HepG2 (cell line): ENCODE data around the gene RPL11. TPM values are rescaled to one million over a fixed set of nuclear protein-coding genes. Genes with fewer than 3 reads are reported as not detected.
A peak's percentile ranks its signal among the peaks of the same experiment; 100 is the strongest.

Source experiments
- ATAC-seq: fragments of 200-7000 bp; cut with Tn5 transposase; 3 replicates; pipeline ENCODE4 v1.9.1; 2020; ENCODE audit warnings: mild to moderate bottlenecking, moderate library complexity
- BruUV-seq: library from RNA; stranded (reverse); fragments of 400-500 nt; replicated peaks from 2 replicates; lab custom pipeline; 2021; lab: Mats Ljungman, UMichigan
- CTCF ChIA-PET: fragments of 300-600 bp; formaldehyde crosslinking; extraction: SDS; loops from one replicate; lab custom pipeline; 2021; ENCODE audit warnings: low total read pairs, inconsistent platforms, low intra/inter-chr PET ratio; lab: Yijun Ruan, JAX
- POLR2A ChIA-PET: fragments of 350-600 bp; sonication (Branson Sonifier 250); formaldehyde crosslinking; loops from one replicate; lab custom pipeline; 2020; ENCODE audit warnings: antibody characterized with exemption, inconsistent platforms; lab: Yijun Ruan, JAX
- DNase-seq: peaks from one replicate; pipeline ENCODE4 v3.0.0-alpha.2; 2015; ENCODE audit warnings: low spot score
- FAIRE-seq: peaks from 3 replicates; lab custom pipeline; 2011; peaks lifted over from hg19 to GRCh38; lab: Jason Lieb, UNC
- H2AFZ ChIP-seq: one replicate; pipeline ENCODE4 v1.6.1; 2011; ENCODE audit warnings: low read length, inconsistent platforms
- H3K27ac ChIP-seq: fragments of 300-600 bp; 3 replicates; pipeline ENCODE4 v1.8.0; 2011; ENCODE audit warnings: mixed run types, mild to moderate bottlenecking, mixed read lengths, low read length, inconsistent platforms; ENCODE audit not compliant: insufficient read depth; ENCODE audit errors: extremely low read length
- H3K27me3 ChIP-seq, 2 experiments: fragments of 200-600 bp in 1 of 2; 2 replicates in 1 of 2; 3 replicates in 1 of 2; pipeline versions ENCODE4 v1.6.0 to v1.8.0; 2011; ENCODE audit warnings: low read length in 2 of 2, mild to moderate bottlenecking in 2 of 2, moderate library complexity in 2 of 2, inconsistent platforms in 1 of 2; ENCODE audit not compliant: insufficient read depth in 2 of 2, control insufficient read depth in 1 of 2
- H3K36me3 ChIP-seq, 2 experiments: fragments of 200-600 bp in 1 of 2; replicated peaks in 1 of 2; 2 replicates in 1 of 2; 3 replicates in 1 of 2; pipeline versions ENCODE4 v1.5.1 to v1.8.0; 2011; ENCODE audit warnings: low read length in 2 of 2, inconsistent platforms in 1 of 2; ENCODE audit not compliant: insufficient read depth in 2 of 2, control insufficient read depth in 1 of 2
- H3K4me1 ChIP-seq: 2 replicates; pipeline ENCODE4 v1.5.1; 2012; ENCODE audit warnings: low read length, inconsistent platforms; ENCODE audit not compliant: insufficient read depth
- H3K4me2 ChIP-seq: 2 replicates; pipeline ENCODE4 v1.6.0; 2011; ENCODE audit warnings: low read depth, low read length, inconsistent platforms
- H3K4me3 ChIP-seq, 3 experiments: fragments of 200-600 bp in 1 of 3; sonication (generic), shearing (Covaris generic) in 1 of 3; replicated peaks in 1 of 3; 2 replicates each; pipeline ENCODE4 v1.5.1; 2011 to 2016; ENCODE audit warnings: low read length in 3 of 3, inconsistent platforms in 2 of 3, low read depth in 2 of 3, mild to moderate bottlenecking in 2 of 3, control low read depth in 1 of 3, mixed read lengths in 1 of 3; ENCODE audit not compliant: insufficient read depth in 1 of 3
- H3K79me2 ChIP-seq: one replicate; pipeline ENCODE4 v1.6.1; 2011; ENCODE audit warnings: low read length, inconsistent platforms; ENCODE audit not compliant: insufficient read depth
- H3K9ac ChIP-seq: 2 replicates; pipeline ENCODE4 v1.6.0; 2011; ENCODE audit warnings: mild to moderate bottlenecking, low read depth, low read length, inconsistent platforms; ENCODE audit not compliant: insufficient read depth
- H3K9me3 ChIP-seq: 2 replicates; pipeline ENCODE4 v1.5.1; 2012; ENCODE audit warnings: mild to moderate bottlenecking, low read length
- H4K20me1 ChIP-seq: 2 replicates; pipeline ENCODE4 v1.6.0; 2011; ENCODE audit warnings: inconsistent platforms, mild to moderate bottlenecking, low read length, moderate library complexity; ENCODE audit not compliant: insufficient read depth
- CC2D1A ChIP-seq: sonication (generic); formaldehyde crosslinking; IDR thresholded peaks from 2 replicates; pipeline ENCODE4 v1.8.1; 2023; ENCODE audit warnings: mild to moderate bottlenecking, missing genetic modification reagents
- CTCF ChIP-seq: sonication (generic); formaldehyde crosslinking; IDR thresholded peaks from 2 replicates; pipeline ENCODE4 v1.5.0; 2020; ENCODE audit warnings: mild to moderate bottlenecking, missing genetic modification reagents, moderate library complexity
- DBP ChIP-seq: sonication (generic); formaldehyde crosslinking; IDR thresholded peaks from 2 replicates; pipeline ENCODE4 v1.4.0; 2020; ENCODE audit warnings: missing genetic modification reagents; ENCODE audit errors: not compliant biosample characterization
- DRAP1 ChIP-seq: IDR thresholded peaks from 2 replicates; pipeline ENCODE4 v1.6.1; 2016; ENCODE audit warnings: missing genetic modification reagents, missing compliant biosample characterization
- RBAK ChIP-seq: sonication (generic); formaldehyde crosslinking; IDR thresholded peaks from 2 replicates; pipeline ENCODE4 v1.5.1; 2020; ENCODE audit warnings: mild to moderate bottlenecking, missing genetic modification reagents
- SRF ChIP-seq: IDR thresholded peaks from 2 replicates; pipeline ENCODE4 v1.6.1; 2011; ENCODE audit warnings: mild to moderate bottlenecking, low read depth, low read length, moderate library complexity
- XRCC5 ChIP-seq: fragments of 200-400 bp; formaldehyde crosslinking; optimal IDR thresholded peaks from 2 replicates; pipeline ENCODE3; 2017; ENCODE audit warnings: mild to moderate bottlenecking, low read length
- ZC3H13 ChIP-seq: sonication (generic); formaldehyde crosslinking; IDR thresholded peaks from 2 replicates; pipeline ENCODE4 v1.8.1; 2023; ENCODE audit warnings: mild to moderate bottlenecking, missing genetic modification reagents, moderate library complexity
- ZFP90 ChIP-seq: sonication (generic); formaldehyde crosslinking; IDR thresholded peaks from 2 replicates; pipeline ENCODE4 v1.8.0; 2022; ENCODE audit warnings: missing genetic modification reagents, mild to moderate bottlenecking, inconsistent platforms, borderline replicate concordance
- ZKSCAN5 ChIP-seq: sonication (generic); formaldehyde crosslinking; IDR thresholded peaks from 2 replicates; pipeline ENCODE4 v1.5.1; 2020; ENCODE audit warnings: mild to moderate bottlenecking, missing genetic modification reagents
- ZNF703 ChIP-seq: sonication (generic); formaldehyde crosslinking; IDR thresholded peaks from 2 replicates; pipeline ENCODE4 v1.5.1; 2020; ENCODE audit warnings: missing genetic modification reagents, mild to moderate bottlenecking, moderate library complexity, borderline replicate concordance
- ZNF747 ChIP-seq: sonication (generic); formaldehyde crosslinking; IDR thresholded peaks from 2 replicates; pipeline ENCODE4 v1.8.1; 2023; ENCODE audit warnings: missing genetic modification reagents, mild to moderate bottlenecking, borderline replicate concordance
- ZNF883 ChIP-seq: sonication (generic); formaldehyde crosslinking; IDR thresholded peaks from 2 replicates; pipeline ENCODE4 v1.5.1; 2020; ENCODE audit warnings: mild to moderate bottlenecking, missing genetic modification reagents; ENCODE audit errors: not compliant biosample characterization
- WGBS: methylation state at CpG from one replicate; pipeline ENCODE4 v1.1.6; 2017; ENCODE audit warnings: low lambda C conversion rate; 5-methylcytosine and 5-hydroxymethylcytosine counted together
- in situ Hi-C: cut with HindIII; loops from 2 replicates; pipeline ENCODE4 v1.10.0; 2017; ENCODE audit warnings: low pct_unique_long_range_greater_than_20kb; ENCODE audit not compliant: extremely low pct_ligation_motif_present
- intact Hi-C: fragments of 100-400 bp; cut with micrococcal nuclease; formaldehyde crosslinking; loops from one replicate; pipeline ENCODE4 v1.10.0; 2022; ENCODE audit not compliant: unreplicated experiment
- polyA plus RNA-seq, 8 experiments: library from polyadenylated mRNA; depleted of rRNA in 3 of 8; stranded (reverse) in 7 of 8; unstranded in 1 of 8; fragments of >200 nt; fragmentation: Illumina TruSeq in 4 of 8; extraction: Trizol in 4 of 8; gene quantifications; 2 replicates each; pipeline versions ENCODE4 v1.2.1 to v1.2.3, GENCODE V29; 2011 to 2016; ENCODE audit warnings: low read depth in 4 of 8, missing spikeins in 1 of 8, mixed read lengths in 1 of 8; ENCODE audit not compliant: insufficient read depth in 1 of 8
- total RNA-seq, 5 experiments: library from RNA; depleted of rRNA; stranded (reverse); fragments of >200 nt; fragmentation: Illumina TruSeq; extraction: Trizol; gene quantifications; 2 replicates each; pipeline ENCODE4 v1.2.3, GENCODE V29; 2016; ENCODE audit warnings: low read depth in 1 of 5
- TF ChIP-seq, protein P1 (sequence below): sonication (generic); formaldehyde crosslinking; IDR thresholded peaks from 2 replicates; pipeline ENCODE4 v1.4.0; 2020; ENCODE audit warnings: missing genetic modification reagents, mild to moderate bottlenecking, borderline replicate concordance

RPL11 gene
- total and polyA plus RNA-seq, 2 of the 13 experiments (the other 11 are each of a cell fraction or from before 2014, with no cell fraction given): 1,682 to 2,010 TPM

DNA sequence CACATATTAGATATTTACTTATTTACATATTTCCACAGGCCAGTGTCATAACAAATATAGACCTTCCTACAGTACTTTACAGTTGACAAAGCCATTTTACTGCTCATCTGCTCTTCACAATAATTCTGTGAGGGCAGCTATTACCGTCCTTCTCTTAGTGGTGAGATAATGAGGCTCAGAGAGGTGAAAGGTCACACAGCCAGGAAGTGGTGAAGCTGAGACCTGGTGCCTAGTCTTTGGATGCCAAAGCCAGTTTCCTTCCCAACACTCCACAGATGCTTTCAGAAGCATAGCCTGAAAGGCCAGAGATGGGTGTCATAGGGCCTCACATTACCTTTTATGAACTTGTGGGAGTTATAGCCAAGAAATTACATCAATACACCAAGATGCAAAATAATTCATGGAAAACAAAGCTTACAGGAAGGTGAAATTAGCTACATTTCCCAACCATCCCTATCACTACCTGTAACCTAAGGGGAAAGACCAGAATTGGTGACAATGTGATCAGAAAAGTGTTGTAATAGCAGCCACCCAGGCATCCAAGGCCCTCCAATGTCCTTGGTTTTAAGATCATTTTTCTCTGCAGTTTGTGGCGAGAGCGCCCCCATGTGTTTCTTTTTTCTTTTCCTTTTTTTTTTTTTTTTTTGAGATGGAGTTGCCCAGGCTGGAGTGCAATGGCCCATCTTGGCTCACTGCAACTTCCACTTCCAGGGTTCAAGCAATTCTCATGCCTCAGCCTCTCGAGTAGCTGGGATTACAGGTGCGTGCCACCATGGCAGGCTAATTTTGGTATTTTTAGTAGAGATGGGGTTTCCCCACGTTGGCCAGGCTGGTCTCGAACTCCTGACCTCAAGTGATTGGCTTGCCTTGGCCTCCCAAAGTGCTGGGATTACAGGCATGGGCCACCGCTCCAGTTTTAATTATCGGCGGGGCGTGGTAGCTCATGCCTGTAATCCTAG, 26.5 kb upstream of the RPL11 start (continued):
- no peak for TF ChIP-seq ZNF883 (CRISPR knock-in tag)
- no peak for TF ChIP-seq RBAK
- no peak for TF ChIP-seq ZNF703 (CRISPR knock-in tag)
- TF ChIP-seq, protein P1, sequence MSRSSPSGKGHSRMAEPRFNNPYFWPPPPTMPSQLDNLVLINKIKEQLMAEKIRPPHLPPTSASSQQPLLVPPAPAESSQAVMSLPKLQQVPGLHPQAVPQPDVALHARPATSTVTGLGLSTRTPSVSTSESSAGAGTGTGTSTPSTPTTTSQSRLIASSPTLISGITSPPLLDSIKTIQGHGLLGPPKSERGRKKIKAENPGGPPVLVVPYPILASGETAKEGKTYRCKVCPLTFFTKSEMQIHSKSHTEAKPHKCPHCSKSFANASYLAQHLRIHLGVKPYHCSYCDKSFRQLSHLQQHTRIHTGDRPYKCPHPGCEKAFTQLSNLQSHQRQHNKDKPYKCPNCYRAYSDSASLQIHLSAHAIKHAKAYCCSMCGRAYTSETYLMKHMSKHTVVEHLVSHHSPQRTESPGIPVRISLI (CRISPR knock-in tag): peak; percentile 91
- peak; percentile 50 for TF ChIP-seq CTCF

DNA sequence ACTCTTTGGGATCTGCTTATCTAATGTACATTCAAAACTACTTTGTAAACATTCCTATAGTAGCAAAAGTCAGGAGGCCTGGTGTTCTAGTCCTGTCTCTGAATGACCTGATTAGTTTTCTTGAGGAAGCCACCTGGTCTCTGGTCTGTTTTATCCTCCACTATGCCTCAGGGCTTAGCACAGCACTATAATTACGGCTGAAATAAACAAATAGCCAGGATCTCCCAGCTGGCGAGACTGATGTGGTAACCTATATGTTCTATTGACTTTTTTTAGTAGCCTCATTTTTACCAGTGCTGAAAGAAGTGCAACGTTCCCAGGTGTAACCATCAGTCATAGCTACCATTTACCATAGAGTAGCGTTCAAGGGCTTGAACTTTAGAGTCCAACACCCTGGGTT, 24.2 kb upstream of the RPL11 start:
- no peak for DNase-seq
- ChIA-PET POLR2A (no interaction called here), CTCF (no interaction called here)

More for the DNA sequence above, 24.2 kb upstream of the RPL11 start:
- H3K27ac ChIP-seq: no peak overlapping the region
- H3K27me3 ChIP-seq: no peaks in the 10 kb centered on the region
- 3% methylated on average over 4 of the region's 4 CpGs for WGBS
- BruUV-seq: no TSS peak
- no peak for FAIRE-seq
- no peaks in the 10 kb centered on the region for H3K36me3 ChIP-seq
- no peaks in the 10 kb centered on the region for H3K9me3 ChIP-seq
- no peak for ATAC-seq
- H3K4me1 ChIP-seq: peaks cover 11% of the 10 kb centered on the region
- in situ Hi-C loops: no loop called here
- no peak overlapping the region for H3K4me3 ChIP-seq
- H4K20me1 ChIP-seq: no peaks in the 10 kb centered on the region
- intact Hi-C loops: no loop called here
- H3K4me2 ChIP-seq: no peak overlapping the region
- no peak overlapping the region for H2AFZ ChIP-seq
- no peaks in the 10 kb centered on the region for H3K79me2 ChIP-seq
- TF ChIP-seq DBP (CRISPR knock-in tag) (no peak), ZNF883 (CRISPR knock-in tag) (no peak), ZKSCAN5 (no peak), XRCC5 (no peak), DRAP1 (CRISPR knock-in tag) (no peak), ZNF747 (CRISPR knock-in tag) (no peak), SRF (no peak), ZC3H13 (CRISPR knock-in tag) (no peak), CC2D1A (CRISPR knock-in tag) (no peak), ZFP90 (no peak)
- no peak overlapping the region for H3K9ac ChIP-seq
